ENCODE results near the gene BSPRY. TPM values are rescaled to one million over a fixed set of nuclear protein-coding genes. Genes with fewer than 3 reads are reported as not detected.

Gene BSPRY
- 0.01 TPM for polyA plus RNA-seq (2013, experiment 1 of 2)
- polyA plus RNA-seq (2013, experiment 2 of 2) = 0.01 TPM

DNA sequence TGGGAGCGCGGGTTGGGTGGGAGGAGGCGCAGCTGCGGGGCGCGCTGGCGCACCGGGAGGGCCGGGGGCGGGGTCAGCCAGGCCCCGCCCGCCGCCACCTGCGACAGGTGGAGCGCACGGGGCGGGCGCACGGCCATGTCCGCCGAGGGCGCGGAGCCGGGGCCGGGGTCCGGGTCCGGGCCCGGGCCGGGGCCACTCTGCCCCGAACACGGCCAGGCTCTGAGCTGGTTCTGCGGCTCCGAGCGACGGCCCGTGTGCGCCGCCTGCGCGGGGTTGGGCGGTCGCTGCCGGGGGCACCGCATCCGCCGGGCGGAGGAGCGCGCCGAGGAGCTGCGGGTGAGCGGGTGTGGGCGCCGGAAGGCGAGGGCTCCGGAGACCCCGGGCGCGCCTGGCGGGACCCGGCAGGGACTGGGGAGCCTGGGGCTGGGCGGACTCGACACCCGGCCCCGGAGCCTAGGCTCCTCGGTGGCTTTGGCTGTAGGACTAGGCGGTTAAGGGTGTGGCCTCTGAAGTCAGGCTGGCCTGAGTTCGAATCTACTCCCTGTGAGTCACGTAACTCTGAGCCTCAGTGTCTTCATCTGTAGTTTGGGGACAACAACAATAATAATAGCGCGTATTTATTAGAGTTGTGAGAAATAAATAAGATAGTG, at the start of gene BSPRY:
Gene BSPRY, plus strand, starts transcription at position 97 of the 650 bp plus-strand sequence. Its CDS starts 39 bp downstream, at position 136.
- Histone ChIP-seq H3K36me3 (replicated peaks in 1 of 2; ENCODE audit: control insufficient read depth in 2 of 2, insufficient read depth in 2 of 2, low read length in 2 of 2) (no peaks in the 10 kb centered on the region), H3K79me1 (ENCODE audit: low read depth, low read length) (no peaks in the 10 kb centered on the region), H4K8ac (ENCODE audit: low read depth, low read length) (no peak within 1 kb of the TSS), H2BK120ac (ENCODE audit: low read depth, low read length) (no peak within 1 kb of the TSS), H3K23ac (ENCODE audit: low read depth, low read length, poor library complexity) (no peak within 1 kb of the TSS), H3K27ac (replicated peaks; ENCODE audit: low read length) (no peak within 1 kb of the TSS), H3K9ac (ENCODE audit: low read depth, low read length, poor library complexity) (no peak within 1 kb of the TSS), H2BK15ac (ENCODE audit: low read length) (no peak within 1 kb of the TSS), H2BK5ac (ENCODE audit: low read length) (no peak within 1 kb of the TSS), H3K4me3 (ENCODE audit: low read length in 2 of 2) (peak within 1 kb of the TSS; percentile 24 to 77), H4K91ac (ENCODE audit: low read depth, low read length, poor library complexity) (no peak within 1 kb of the TSS), H2AFZ (ENCODE audit: low read length) (peak within 1 kb of the TSS; percentile 83), H3K9me3 (replicated peaks in 1 of 2; ENCODE audit: control insufficient read depth in 2 of 2, insufficient read depth in 1 of 2, low read depth in 1 of 2, low read length in 2 of 2) (peaks cover 0 to 3% of the 10 kb centered on the region in 2 donors), H3K14ac (ENCODE audit: low read length) (no peak within 1 kb of the TSS), H3K18ac (ENCODE audit: low read length) (peak within 1 kb of the TSS; percentile 83), H2BK12ac (ENCODE audit: low read length) (no peak within 1 kb of the TSS), H2AK5ac (ENCODE audit: low read depth, low read length) (no peak within 1 kb of the TSS), H3K4me2 (ENCODE audit: insufficient read depth, low read length, poor library complexity, severe bottlenecking) (peak within 1 kb of the TSS; percentile 67), H3K27me3 (ENCODE audit: control insufficient read depth in 3 of 3, insufficient read depth in 3 of 3, low read depth in 1 of 3, low read length in 3 of 3) (peaks cover 14 to 88% (median 37%) of the 10 kb centered on the region in 3 experiments), H3K4ac (ENCODE audit: low read length) (no peak within 1 kb of the TSS), H3K4me1 (ENCODE audit: control insufficient read depth in 2 of 2, insufficient read depth in 1 of 2, low read depth in 1 of 2, low read length in 2 of 2) (peaks cover 0 to 2% of the 10 kb centered on the region in 2 donors)
- no CpG with 5 or more reads among the region's 71 CpGs for WGBS, 2 donors (ENCODE audit: extremely low coverage in 2 of 2, insufficient read length in 2 of 2, insufficient replicate concordance in 1 of 2)
- no peak for DNase-seq (ENCODE audit: low spot score)

DNA sequence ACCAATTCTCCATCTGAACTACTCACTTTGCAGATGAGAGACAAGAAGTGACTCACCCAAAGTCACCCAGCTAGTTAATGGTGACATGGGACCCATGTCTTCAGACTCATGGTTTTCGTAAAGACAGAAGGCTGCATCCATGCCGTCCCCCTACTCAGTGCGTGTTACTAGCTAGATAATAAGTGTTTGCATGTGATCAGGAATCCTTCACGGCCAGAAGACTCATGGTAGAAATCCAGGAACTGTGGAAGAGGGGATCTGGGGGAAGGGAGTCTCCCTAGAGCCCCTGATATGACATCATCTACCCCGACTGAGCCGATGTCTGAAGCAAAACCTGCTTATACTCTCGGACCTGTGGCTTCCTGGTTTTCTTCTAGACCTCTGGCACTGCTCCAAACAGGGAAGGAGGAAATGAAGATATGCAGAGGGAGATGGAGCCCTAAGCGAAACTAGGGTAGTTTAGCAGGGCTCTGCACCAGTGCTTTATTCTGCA, 49.5 kb upstream of the BSPRY start:
- H4K91ac ChIP-seq (ENCODE audit: low read depth, low read length, poor library complexity) = no peak overlapping the region
- no peak overlapping the region for H4K8ac ChIP-seq (ENCODE audit: low read depth, low read length)
- no peaks in the 10 kb centered on the region for H3K27me3 ChIP-seq (ENCODE audit: control insufficient read depth in 3 of 3, insufficient read depth in 3 of 3, low read depth in 1 of 3, low read length in 3 of 3)
- no peak overlapping the region for H3K4me2 ChIP-seq (ENCODE audit: insufficient read depth, low read length, poor library complexity, severe bottlenecking)
- no peak overlapping the region for H3K4me3 ChIP-seq (ENCODE audit: low read length in 2 of 2)
- H2BK120ac ChIP-seq (ENCODE audit: low read depth, low read length) = no peak overlapping the region
- H3K79me1 ChIP-seq (ENCODE audit: low read depth, low read length) = no peaks in the 10 kb centered on the region
- no peak overlapping the region for H2BK12ac ChIP-seq (ENCODE audit: low read length)
- H3K14ac ChIP-seq (ENCODE audit: low read length) = no peak overlapping the region
- no peaks in the 10 kb centered on the region for H3K9me3 ChIP-seq (replicated peaks in 1 of 2; ENCODE audit: control insufficient read depth in 2 of 2, insufficient read depth in 1 of 2, low read depth in 1 of 2, low read length in 2 of 2)
- no peak for DNase-seq (ENCODE audit: low spot score)
- no peaks in the 10 kb centered on the region for H3K36me3 ChIP-seq (replicated peaks in 1 of 2; ENCODE audit: control insufficient read depth in 2 of 2, insufficient read depth in 2 of 2, low read length in 2 of 2)
- no peak overlapping the region for H2AK5ac ChIP-seq (ENCODE audit: low read depth, low read length)
- H2BK15ac ChIP-seq (ENCODE audit: low read length) = no peak overlapping the region
- no peak overlapping the region for H3K4ac ChIP-seq (ENCODE audit: low read length)
- no peak overlapping the region for H2BK5ac ChIP-seq (ENCODE audit: low read length)
- H3K9ac ChIP-seq (ENCODE audit: low read depth, low read length, poor library complexity) = no peak overlapping the region
- no peak overlapping the region for H3K18ac ChIP-seq (ENCODE audit: low read length)
- WGBS, 2 donors (ENCODE audit: extremely low coverage in 2 of 2, insufficient read length in 2 of 2, insufficient replicate concordance in 1 of 2) = no CpG with 5 or more reads among the region's 8 CpGs
- peaks cover 2 to 3% of the 10 kb centered on the region in 2 donors for H3K4me1 ChIP-seq (ENCODE audit: control insufficient read depth in 2 of 2, insufficient read depth in 1 of 2, low read depth in 1 of 2, low read length in 2 of 2)
- H3K27ac ChIP-seq (replicated peaks; ENCODE audit: low read length) = no peak overlapping the region
- H3K23ac ChIP-seq (ENCODE audit: low read depth, low read length, poor library complexity) = no peak overlapping the region
- H2AFZ ChIP-seq (ENCODE audit: low read length) = no peak overlapping the region

GRCh38 chr9:113301548-113301947, 47.8 kb upstream of the BSPRY start:
- no peak overlapping the region for H3K9ac ChIP-seq (ENCODE audit: low read depth, low read length, poor library complexity)
- H3K4me3 ChIP-seq (ENCODE audit: low read length in 2 of 2) = no peak overlapping the region
- no peak overlapping the region for H2BK12ac ChIP-seq (ENCODE audit: low read length)
- no peak overlapping the region for H2BK5ac ChIP-seq (ENCODE audit: low read length)
- no peak overlapping the region for H3K14ac ChIP-seq (ENCODE audit: low read length)
- H3K27ac ChIP-seq (replicated peaks; ENCODE audit: low read length) = no peak overlapping the region
- H4K8ac ChIP-seq (ENCODE audit: low read depth, low read length) = no peak overlapping the region
- H2BK15ac ChIP-seq (ENCODE audit: low read length) = no peak overlapping the region
- no peak overlapping the region for H2BK120ac ChIP-seq (ENCODE audit: low read depth, low read length)
- WGBS, 2 donors (ENCODE audit: extremely low coverage in 2 of 2, insufficient read length in 2 of 2, insufficient replicate concordance in 1 of 2) = no CpG with 5 or more reads among the region's 8 CpGs
- no peak overlapping the region for H2AFZ ChIP-seq (ENCODE audit: low read length)
- no peak overlapping the region for H4K91ac ChIP-seq (ENCODE audit: low read depth, low read length, poor library complexity)
- no peak overlapping the region for H3K4ac ChIP-seq (ENCODE audit: low read length)
- H3K36me3 ChIP-seq (replicated peaks in 1 of 2; ENCODE audit: control insufficient read depth in 2 of 2, insufficient read depth in 2 of 2, low read length in 2 of 2) = no peaks in the 10 kb centered on the region
- H3K27me3 ChIP-seq (ENCODE audit: control insufficient read depth in 3 of 3, insufficient read depth in 3 of 3, low read depth in 1 of 3, low read length in 3 of 3) = no peaks in the 10 kb centered on the region
- H3K4me1 ChIP-seq (ENCODE audit: control insufficient read depth in 2 of 2, insufficient read depth in 1 of 2, low read depth in 1 of 2, low read length in 2 of 2) = peaks cover 2 to 3% of the 10 kb centered on the region in 2 donors
- no peak overlapping the region for H3K23ac ChIP-seq (ENCODE audit: low read depth, low read length, poor library complexity)
- no peaks in the 10 kb centered on the region for H3K79me1 ChIP-seq (ENCODE audit: low read depth, low read length)
- no peak for DNase-seq (ENCODE audit: low spot score)
- H3K18ac ChIP-seq (ENCODE audit: low read length) = no peak overlapping the region
- H2AK5ac ChIP-seq (ENCODE audit: low read depth, low read length) = no peak overlapping the region
- no peaks in the 10 kb centered on the region for H3K9me3 ChIP-seq (replicated peaks in 1 of 2; ENCODE audit: control insufficient read depth in 2 of 2, insufficient read depth in 1 of 2, low read depth in 1 of 2, low read length in 2 of 2)
- no peak overlapping the region for H3K4me2 ChIP-seq (ENCODE audit: insufficient read depth, low read length, poor library complexity, severe bottlenecking)

DNA sequence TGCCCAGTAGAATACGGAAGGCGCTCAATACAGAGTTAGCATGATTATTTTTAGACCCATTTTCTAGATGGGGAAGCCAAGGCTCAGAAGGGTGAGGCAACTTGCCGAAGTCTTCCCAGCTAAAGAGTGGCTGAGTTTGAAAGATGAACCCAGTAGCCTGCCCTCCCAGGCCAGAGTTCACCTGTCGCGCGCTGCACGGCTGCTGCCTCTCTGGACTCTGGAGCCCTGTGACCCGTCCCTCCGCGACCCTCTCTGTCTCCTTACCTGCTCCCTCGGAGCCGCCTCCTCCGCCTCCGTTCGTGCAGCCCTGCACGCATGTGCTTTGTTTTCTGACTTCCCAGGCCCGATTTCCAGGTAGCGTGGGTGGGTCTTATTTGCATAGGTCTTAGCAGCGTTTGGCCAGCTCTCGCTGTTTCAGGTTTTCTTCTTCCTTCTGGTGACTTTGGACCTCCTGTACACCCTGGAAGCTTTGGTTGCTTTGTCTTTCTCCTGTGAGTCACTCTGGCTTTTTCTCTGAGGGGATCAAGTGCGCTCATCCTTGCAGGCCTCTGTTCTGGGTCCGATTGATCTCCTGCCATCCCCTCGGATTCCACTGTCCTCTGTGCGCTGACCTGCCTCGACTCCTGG, 46.4 kb upstream of the BSPRY start, which contains the start of gene RNF183:
Gene RNF183, minus strand, starts transcription at position 585 of the 627 bp plus-strand sequence. CDS start 5,192 bp downstream, outside the sequence.
- Histone ChIP-seq H2AK5ac (ENCODE audit: low read depth, low read length) (no peak within 1 kb of the TSS), H3K23ac (ENCODE audit: low read depth, low read length, poor library complexity) (no peak within 1 kb of the TSS), H2BK15ac (ENCODE audit: low read length) (no peak within 1 kb of the TSS), H3K9ac (ENCODE audit: low read depth, low read length, poor library complexity) (no peak within 1 kb of the TSS), H4K8ac (ENCODE audit: low read depth, low read length) (no peak within 1 kb of the TSS), H2BK120ac (ENCODE audit: low read depth, low read length) (no peak within 1 kb of the TSS), H2BK5ac (ENCODE audit: low read length) (no peak within 1 kb of the TSS), H3K79me1 (ENCODE audit: low read depth, low read length) (no peaks in the 10 kb centered on the region), H4K91ac (ENCODE audit: low read depth, low read length, poor library complexity) (no peak within 1 kb of the TSS), H3K4me2 (ENCODE audit: insufficient read depth, low read length, poor library complexity, severe bottlenecking) (no peak within 1 kb of the TSS), H3K14ac (ENCODE audit: low read length) (no peak within 1 kb of the TSS), H3K9me3 (replicated peaks in 1 of 2; ENCODE audit: control insufficient read depth in 2 of 2, insufficient read depth in 1 of 2, low read depth in 1 of 2, low read length in 2 of 2) (no peaks in the 10 kb centered on the region), H3K27ac (replicated peaks; ENCODE audit: low read length) (no peak within 1 kb of the TSS), H3K4ac (ENCODE audit: low read length) (no peak within 1 kb of the TSS), H3K18ac (ENCODE audit: low read length) (no peak within 1 kb of the TSS), H2AFZ (ENCODE audit: low read length) (peak within 1 kb of the TSS; percentile 81), H2BK12ac (ENCODE audit: low read length) (no peak within 1 kb of the TSS), H3K4me1 (ENCODE audit: control insufficient read depth in 2 of 2, insufficient read depth in 1 of 2, low read depth in 1 of 2, low read length in 2 of 2) (peaks cover 2 to 7% of the 10 kb centered on the region in 2 donors), H3K36me3 (replicated peaks in 1 of 2; ENCODE audit: control insufficient read depth in 2 of 2, insufficient read depth in 2 of 2, low read length in 2 of 2) (no peaks in the 10 kb centered on the region), H3K4me3 (ENCODE audit: low read length in 2 of 2) (no peak within 1 kb of the TSS), H3K27me3 (ENCODE audit: control insufficient read depth in 3 of 3, insufficient read depth in 3 of 3, low read depth in 1 of 3, low read length in 3 of 3) (no peaks in the 10 kb centered on the region)
- WGBS, 2 donors (ENCODE audit: extremely low coverage in 2 of 2, insufficient read length in 2 of 2, insufficient replicate concordance in 1 of 2) = no CpG with 5 or more reads among the region's 25 CpGs
- no peak for DNase-seq (ENCODE audit: low spot score)

All from neuronal stem cell (in vitro differentiated cells).